Kidney (tissue), 14 donors: ENCODE data around the gene PVALEF. TPM values are rescaled to one million over a fixed set of nuclear protein-coding genes. Genes with fewer than 3 reads are reported as not detected.
A peak's percentile ranks its signal among the peaks of the same experiment; 100 is the strongest.

Experiments used
- DNase-seq, 5 donors: peaks; one replicate each; pipeline ENCODE4 v3.0.0-alpha.2; 2013 to 2020
- FAIRE-seq: peaks from 2 replicates; lab custom pipeline; 2012; peaks lifted over from hg19 to GRCh38; lab: Jason Lieb, UNC
- H3K27ac ChIP-seq, 2 donors: one replicate each; pipeline ENCODE4 v1.7.0; 2013; ENCODE audit warnings: low read depth in 2 of 2, low read length in 2 of 2, inconsistent platforms in 1 of 2
- H3K27me3 ChIP-seq: one replicate; pipeline ENCODE4 v1.7.1; 2013; ENCODE audit warnings: low read length, inconsistent platforms; ENCODE audit not compliant: control insufficient read depth, insufficient read depth
- H3K36me3 ChIP-seq, 3 donors: one replicate each; pipeline versions ENCODE4 v1.7.0 to v1.7.1; 2013; ENCODE audit warnings: low read length in 3 of 3, control low read depth in 1 of 3, inconsistent platforms in 1 of 3; ENCODE audit not compliant: insufficient read depth in 3 of 3, control insufficient read depth in 2 of 3
- H3K4me1 ChIP-seq, 3 donors: one replicate each; pipeline versions ENCODE4 v1.7.0 to v1.7.1; 2013; ENCODE audit warnings: low read length in 3 of 3, inconsistent platforms in 1 of 3, low read depth in 1 of 3; ENCODE audit not compliant: control insufficient read depth in 2 of 3, insufficient read depth in 2 of 3
- H3K4me3 ChIP-seq, 3 donors: one replicate each; pipeline versions ENCODE4 v1.7.0 to v1.8.1; 2013; ENCODE audit warnings: low read length in 3 of 3, control low read depth in 1 of 3, inconsistent platforms in 1 of 3
- H3K9ac ChIP-seq, 3 donors: one replicate each; pipeline versions ENCODE4 v1.7.0 to v1.7.1; 2013; ENCODE audit warnings: low read length in 3 of 3, control low read depth in 1 of 3, inconsistent platforms in 1 of 3
- H3K9me3 ChIP-seq, 3 donors: one replicate each; pipeline versions ENCODE4 v1.7.0 to v1.7.1; 2013; ENCODE audit warnings: low read length in 3 of 3, control low read depth in 1 of 3, inconsistent platforms in 1 of 3; ENCODE audit not compliant: control insufficient read depth in 2 of 3, insufficient read depth in 1 of 3
- intact Hi-C: fragments of 100-400 bp; cut with DNase I; formaldehyde crosslinking; loops from one replicate; pipeline ENCODE4 v1.11.1; 2022
- polyA plus RNA-seq: library from polyadenylated mRNA; stranded (reverse); fragments of 350-450 nt; fragmentation: Illumina TruSeq; extraction: RNeasy Lipid Tissue Mini Kit (QIAGEN cat#74804); gene quantifications from one replicate; pipeline ENCODE4 v1.2.3, GENCODE V29; 2014; ENCODE audit warnings: low read depth, low replicate concordance; ENCODE audit not compliant: insufficient read depth
- total RNA-seq: library from RNA; stranded (reverse); fragmentation: NEBNext Ultra II Directional; extraction: Animal tissue kit (Norgen Biotek cat#: 25700); gene quantifications from one replicate; pipeline ENCODE4 v1.2.1, GENCODE V29; 2021
- TF ChIP-seq, protein P1 (sequence below): IDR thresholded peaks from 3 replicates; pipeline ENCODE4 v1.5.1; 2012; ENCODE audit warnings: mild to moderate bottlenecking, moderate library complexity, borderline replicate concordance; ENCODE audit not compliant: insufficient read depth; ENCODE audit errors: extremely low read depth
- donor health status: control.
- donor health status: control.
- donor health status: control.
- donor health status: control.
- donor health status: control.
- donor health status: DM: yes; HTN: yes; CAD: no.
- donor health status: Normal renal cell carcinoma (clear cell type).

PVALEF gene
- total and polyA plus RNA-seq, 2 donors from 2014 or later = not detected

DNA sequence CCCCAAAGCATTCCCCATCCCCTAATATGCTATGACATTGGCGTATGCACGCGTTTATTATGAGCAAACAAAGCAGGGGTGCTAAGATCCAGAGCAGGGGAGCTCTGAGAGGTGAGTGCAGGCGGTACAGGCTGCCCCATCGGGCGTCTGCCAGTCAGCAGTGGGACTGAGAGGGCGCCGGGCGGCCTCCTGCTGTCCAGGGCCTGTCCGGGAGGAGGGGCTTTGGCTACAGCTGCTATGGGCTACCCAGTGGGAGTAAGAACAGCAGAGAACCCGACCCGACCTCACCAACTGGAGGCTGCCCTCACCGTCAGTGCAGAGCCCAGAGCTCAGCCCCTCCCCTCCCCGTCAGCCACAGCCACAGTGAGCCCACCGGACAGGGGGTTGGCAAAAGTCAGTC, 19.2 kb downstream of the PVALEF start:
- DNase-seq (peak in 4 of 5 donors; percentile 72 to 80 (median 73)), FAIRE-seq (no peak)
- TF ChIP-seq, protein P1, sequence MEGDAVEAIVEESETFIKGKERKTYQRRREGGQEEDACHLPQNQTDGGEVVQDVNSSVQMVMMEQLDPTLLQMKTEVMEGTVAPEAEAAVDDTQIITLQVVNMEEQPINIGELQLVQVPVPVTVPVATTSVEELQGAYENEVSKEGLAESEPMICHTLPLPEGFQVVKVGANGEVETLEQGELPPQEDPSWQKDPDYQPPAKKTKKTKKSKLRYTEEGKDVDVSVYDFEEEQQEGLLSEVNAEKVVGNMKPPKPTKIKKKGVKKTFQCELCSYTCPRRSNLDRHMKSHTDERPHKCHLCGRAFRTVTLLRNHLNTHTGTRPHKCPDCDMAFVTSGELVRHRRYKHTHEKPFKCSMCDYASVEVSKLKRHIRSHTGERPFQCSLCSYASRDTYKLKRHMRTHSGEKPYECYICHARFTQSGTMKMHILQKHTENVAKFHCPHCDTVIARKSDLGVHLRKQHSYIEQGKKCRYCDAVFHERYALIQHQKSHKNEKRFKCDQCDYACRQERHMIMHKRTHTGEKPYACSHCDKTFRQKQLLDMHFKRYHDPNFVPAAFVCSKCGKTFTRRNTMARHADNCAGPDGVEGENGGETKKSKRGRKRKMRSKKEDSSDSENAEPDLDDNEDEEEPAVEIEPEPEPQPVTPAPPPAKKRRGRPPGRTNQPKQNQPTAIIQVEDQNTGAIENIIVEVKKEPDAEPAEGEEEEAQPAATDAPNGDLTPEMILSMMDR = no peak
- H3K27ac ChIP-seq = no peak overlapping the region
- no peak overlapping the region for H3K4me3 ChIP-seq
- H3K27me3 ChIP-seq = no peaks in the 10 kb centered on the region
- intact Hi-C loops = no loop called here
- H3K9me3 ChIP-seq = no peaks in the 10 kb centered on the region
- H3K36me3 ChIP-seq = no peaks in the 10 kb centered on the region
- H3K9ac ChIP-seq = no peak overlapping the region
- no peaks in the 10 kb centered on the region for H3K4me1 ChIP-seq

DNA sequence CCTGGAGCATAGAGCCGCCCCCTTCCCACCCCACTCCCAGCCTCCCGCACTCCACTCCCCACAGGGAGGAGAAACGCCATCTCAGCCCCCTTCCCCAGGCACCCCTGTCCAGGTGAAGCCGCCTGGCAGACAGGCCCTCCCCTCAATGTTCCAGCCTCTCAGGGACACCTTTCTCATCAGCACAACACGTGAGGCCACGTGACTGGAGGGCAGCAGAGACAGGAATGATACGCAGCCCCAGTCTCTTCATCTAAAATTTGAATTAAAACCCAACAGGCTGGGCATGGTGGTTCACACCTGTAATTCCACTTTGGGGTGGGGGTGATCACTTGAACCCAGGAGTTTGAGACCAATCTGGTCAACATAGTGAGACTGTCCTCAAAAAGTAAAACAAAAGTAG, 20.9 kb downstream of the PVALEF start:
- Histone ChIP-seq H3K9ac (no peak overlapping the region), H3K4me1 (no peaks in the 10 kb centered on the region), H3K4me3 (no peak overlapping the region), H3K27me3 (no peaks in the 10 kb centered on the region), H3K9me3 (no peaks in the 10 kb centered on the region), H3K36me3 (no peaks in the 10 kb centered on the region), H3K27ac (no peak overlapping the region)
- TF ChIP-seq, protein P1 = no peak
- intact Hi-C loops = no loop called here
- FAIRE-seq (no peak), DNase-seq (no peak)

DNA sequence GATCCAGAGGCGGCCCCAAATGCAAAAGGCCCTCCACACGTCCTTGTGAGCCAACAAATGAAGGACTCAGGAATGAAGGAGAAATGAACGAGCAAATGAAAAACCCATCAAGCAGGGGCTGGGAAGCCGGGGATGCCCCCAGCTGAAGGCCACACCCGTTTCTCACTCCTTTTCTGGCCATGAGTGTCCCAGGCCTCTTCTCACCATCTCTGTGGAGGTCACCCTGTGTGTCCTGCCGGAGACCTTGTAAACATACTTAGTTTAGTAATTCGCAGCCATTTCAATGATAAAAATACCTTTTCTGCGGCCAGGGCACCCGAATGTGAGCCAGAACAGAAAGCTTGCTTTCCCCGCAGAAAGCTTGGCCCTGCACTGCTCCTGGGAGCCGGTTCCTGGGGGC, 21.8 kb downstream of the PVALEF start:
- no peak for FAIRE-seq
- intact Hi-C loops = no loop called here
- Histone ChIP-seq H3K9ac (no peak overlapping the region), H3K4me1 (no peaks in the 10 kb centered on the region), H3K27ac (no peak overlapping the region), H3K27me3 (no peaks in the 10 kb centered on the region), H3K4me3 (no peak overlapping the region), H3K9me3 (no peaks in the 10 kb centered on the region), H3K36me3 (no peaks in the 10 kb centered on the region)
- TF ChIP-seq, protein P1 = no peak
- DNase-seq = no peak
